OCI-LY3 (cell line): Measurements from ENCODE around the gene SAMD4A.

Experiments
- CTCF ChIP-seq: fragments of 200-600, 300-600 bp; sonication (generic); IDR thresholded peaks from 2 replicates; pipeline ENCODE4 v1.5.1; 2014; ENCODE audit warnings: antibody characterized with exemption, low read length, low read depth
- EZH2phosphoT487 ChIP-seq: fragments of 200-600 bp; shearing (Covaris generic); IDR thresholded peaks from 2 replicates; pipeline ENCODE4 v1.6.1; 2018; ENCODE audit warnings: antibody characterized with exemption, mixed run types, low read depth

GRCh38 chr14:54597795-54598443, 31.0 kb downstream of the SAMD4A start:
- no peak for TF ChIP-seq CTCF
- TF ChIP-seq EZH2phosphoT487: no peak
